ENCODE results near the gene MAML3.

DNA sequence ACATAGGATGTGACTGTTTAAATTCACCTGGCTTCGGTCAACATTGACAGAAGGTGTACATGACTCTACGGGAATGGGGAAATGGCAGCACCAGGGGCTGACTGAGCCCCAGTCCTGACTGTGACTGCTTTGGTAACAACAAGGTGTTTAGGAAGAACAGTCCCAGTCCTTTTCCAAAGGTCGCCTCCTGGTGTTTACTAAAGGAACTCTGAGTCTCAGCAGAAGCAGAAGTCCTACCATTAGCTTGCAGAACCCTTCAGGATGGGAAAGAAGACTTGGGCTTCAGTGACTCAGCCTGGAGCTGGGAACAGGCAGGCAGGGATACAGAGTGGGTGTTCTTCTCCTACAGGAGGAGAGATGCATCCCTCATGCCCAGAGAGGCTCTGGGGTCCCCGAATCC, 385.1 kb downstream of the MAML3 start:
- TF ChIP-seq POLR2A (IDR thresholded peaks at IDR 0.05) (no peak), EP300 (IDR thresholded peaks at IDR 0.05) (no peak), POLR2AphosphoS5 (IDR thresholded peaks at IDR 0.05) (no peak)

All from suprapubic skin (tissue), 4 donors.